Hepatocyte (in vitro differentiated cells): ENCODE data around the gene ATP6V0D1.

Experiments
- CTCF ChIP-seq: fragments of 200-600 bp; sonication (generic); IDR thresholded peaks from 2 replicates; pipeline ENCODE4 v1.5.1; 2016; ENCODE audit warnings: antibody characterized with exemption, mild to moderate bottlenecking; ENCODE audit not compliant: poor library complexity
- EZH2 ChIP-seq: fragments of 200-600 bp; sonication (generic); IDR thresholded peaks from 2 replicates; pipeline ENCODE4 v1.6.1; 2016; ENCODE audit warnings: antibody characterized with exemption, mild to moderate bottlenecking, borderline replicate concordance
- EZH2phosphoT487 ChIP-seq: fragments of 200-600 bp; sonication (generic); IDR thresholded peaks from one replicate; pipeline ENCODE4 v1.6.1; 2018; ENCODE audit warnings: antibody characterized with exemption, mild to moderate bottlenecking, low read depth, moderate library complexity; ENCODE audit not compliant: unreplicated experiment, severe bottlenecking

DNA sequence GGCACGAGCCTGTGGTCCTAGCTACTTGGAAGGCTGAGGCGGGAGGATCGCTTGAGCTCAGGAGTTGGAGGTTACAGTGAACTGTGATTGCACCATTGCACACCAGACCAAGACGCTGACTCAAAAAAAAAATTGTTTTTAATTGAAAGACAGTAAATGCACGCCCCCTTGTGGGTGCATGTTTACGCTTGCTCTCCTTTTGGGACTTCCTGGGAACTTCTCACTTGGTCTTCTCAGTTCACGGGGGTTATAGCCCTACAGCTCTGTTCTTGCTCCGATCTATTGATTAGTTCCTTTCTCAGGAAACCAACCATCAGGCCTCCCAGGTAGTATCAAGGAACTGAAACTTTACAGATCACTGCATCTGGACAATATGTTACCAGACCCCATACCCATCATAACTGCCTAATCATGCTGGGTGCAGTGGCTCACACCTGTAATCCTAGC, 33.4 kb upstream of the ATP6V0D1 start:
- TF ChIP-seq CTCF (peak; percentile 69), EZH2 (no peak), EZH2phosphoT487 (no peak)
